GF-D8 (cell line): ENCODE results near the gene ZNF26.

ENCODE experiments used
- DNase-seq: peaks from one replicate; lab custom pipeline; 2025; lab: John Stamatoyannopoulos, UW

Gene ZNF26

GRCh38 chr12:133073836-133074235 is 87.7 kb downstream of the ZNF26 start:
- no peak for DNase-seq
